Heart right ventricle (tissue), 16 donors: ENCODE data around the gene PRKAG2. TPM values are rescaled to one million over a fixed set of nuclear protein-coding genes. Genes with fewer than 3 reads are reported as not detected.
"Not testable (repeated sequence)": the region's sequence is repeated elsewhere in the genome, so short reads cannot be mapped to it uniquely, and the experiment has no call there.

Experiments used
- ATAC-seq, 8 donors: fragments of 200-7000 bp; cut with Tn5 transposase; one replicate each; pipeline ENCODE4 v1.9.1; 2020; ENCODE audit warnings: mild to moderate bottlenecking in 8 of 8, moderate library complexity in 8 of 8, moderate number of reproducible peaks in 1 of 8
- DNase-seq, 2 donors: peaks; one replicate each; pipeline ENCODE4 v3.0.0-alpha.2; 2020
- H3K27ac ChIP-seq, 10 donors: fragments of 200-600 bp; sonication (generic) in 2 of 10; one replicate each; pipeline versions ENCODE4 v1.5.0 to v1.8.0; 2020 to 2022; ENCODE audit warnings: mild to moderate bottlenecking in 3 of 10
- H3K27me3 ChIP-seq, 7 donors: fragments of 200-600 bp; one replicate each; pipeline ENCODE4 v1.8.0; 2021 to 2022; ENCODE audit warnings: mild to moderate bottlenecking in 2 of 7
- H3K36me3 ChIP-seq, 9 donors: fragments of 200-600 bp; sonication (generic) in 1 of 9; one replicate each; pipeline versions ENCODE4 v1.5.0 to v1.8.0; 2020 to 2022; ENCODE audit warnings: mild to moderate bottlenecking in 2 of 9
- H3K4me1 ChIP-seq, 9 donors: fragments of 200-600 bp; sonication (generic) in 1 of 9; one replicate each; pipeline versions ENCODE4 v1.5.0 to v1.8.0; 2020 to 2022; ENCODE audit warnings: mild to moderate bottlenecking in 4 of 9
- H3K4me3 ChIP-seq, 10 donors: fragments of 200-600 bp; sonication (generic) in 2 of 10; one replicate each; pipeline versions ENCODE4 v1.5.0 to v1.8.0; 2020 to 2022; ENCODE audit warnings: mild to moderate bottlenecking in 7 of 10, moderate library complexity in 2 of 10
- H3K9me3 ChIP-seq, 11 donors: fragments of 200-600 bp in 10 of 11; sonication (generic) in 2 of 11; one replicate each; pipeline versions ENCODE4 v1.5.0 to v1.8.0; 2013 to 2022; ENCODE audit warnings: mild to moderate bottlenecking in 2 of 11, control low read depth in 1 of 11, moderate library complexity in 1 of 11
- WGBS, 2 donors: extraction: QIAGEN DNeasy Blood & Tissue Kit; methylation state at CpG; one replicate each; pipeline ENCODE4 v1.1.7; 2013; ENCODE audit warnings: inconsistent platforms in 1 of 2; 5-methylcytosine and 5-hydroxymethylcytosine counted together
- intact Hi-C, 10 donors: fragments of 100-400 bp; cut with DNase I; formaldehyde crosslinking; loops; one replicate each; pipeline versions ENCODE4 v1.11.1 to v1.14.2; 2022
- polyA plus RNA-seq, 2 donors: library from polyadenylated mRNA; stranded (reverse); fragments of 200-250 nt; gene quantifications; one replicate each; pipeline ENCODE4 v1.2.3, GENCODE V29; 2013
- total RNA-seq, 10 donors: library from RNA; stranded (reverse); fragmentation: NEBNext Ultra II Directional in 3 of 10; extraction: Animal tissue kit (Norgen Biotek cat#: 25700) in 3 of 10; gene quantifications; one replicate each; pipeline versions ENCODE4 v1.2.1 to v1.2.4, GENCODE V29; 2021 to 2023
- TF ChIP-seq, protein P1 (sequence below), 9 donors: fragments of 200-600 bp; sonication (generic) in 2 of 9; IDR thresholded peaks; one replicate each; pipeline versions ENCODE4 v1.5.0 to v1.8.0; 2021 to 2022; ENCODE audit warnings: antibody characterized with exemption in 9 of 9, mild to moderate bottlenecking in 5 of 9, moderate library complexity in 1 of 9
- donor health status: Arrhythmogenic right ventricular cardiomyopathy.
- donor health status: ischemic (EF 13 %, LVEDD 7.1; RV severe dilation, severe dysfunction).
- donor health status: healthy with polysubstance abuse.
- donor health status: DM: no; HTN: yes; CAD: no.
- donor health status: DM: no; HTN: no; CAD: no.
- donor health status: ischemic (EF 25% LVEDD 6.9; RV normal size, moderate dysfunction).
- donor health status: ischemic (EF 25% LVEDD 5.7; RV mildly dilated, moderate dysfunction).
- donor health status: healthy.
- donor health status: DM: yes; HTN: yes; CAD: no.
- donor health status: Ischemic cardiomyopathy.
- donor health status: ischemic (EF 35%, LVEDD 5.7; RV mildly dilated, moderate dysfunction).
- donor health status: nonischemic (EF 11% LVEDD 7.7; RV severe dilation, severe dysfunction).
- donor health status: DM: yes; HTN: yes; CAD: no.
- donor health status: PGD.
- donor health status: ischemic (EF 29% LVEDD 5.4; RV normal size, mild dysfunction).
- donor health status: nonischemic (EF 23%, LVEDD 6.1; RV moderate dilation, normal function).

The PRKAG2 gene
- total and polyA plus RNA-seq, 12 donors = 52.4 to 156 (median 114) TPM

- Histone ChIP-seq H3K4me1 (peaks cover 0 to 14% (median 10%) of the 10 kb centered on the region in 9 donors), H3K27ac (no peak overlapping the region), H3K4me3 (no peak overlapping the region), H3K36me3 (peaks cover 0 to 8% (median 0%) of the 10 kb centered on the region in 9 donors), H3K27me3 (no peaks in the 10 kb centered on the region), H3K9me3 (peaks cover 0 to 22% (median 8%) of the 10 kb centered on the region in 11 donors)
- intact Hi-C loops = no loop called here
- 94 to 97% methylated on average over 8 of the region's 8 CpGs for WGBS, 2 donors
- ATAC-seq = no peak
- no peak for DNase-seq
- TF ChIP-seq, protein P1, sequence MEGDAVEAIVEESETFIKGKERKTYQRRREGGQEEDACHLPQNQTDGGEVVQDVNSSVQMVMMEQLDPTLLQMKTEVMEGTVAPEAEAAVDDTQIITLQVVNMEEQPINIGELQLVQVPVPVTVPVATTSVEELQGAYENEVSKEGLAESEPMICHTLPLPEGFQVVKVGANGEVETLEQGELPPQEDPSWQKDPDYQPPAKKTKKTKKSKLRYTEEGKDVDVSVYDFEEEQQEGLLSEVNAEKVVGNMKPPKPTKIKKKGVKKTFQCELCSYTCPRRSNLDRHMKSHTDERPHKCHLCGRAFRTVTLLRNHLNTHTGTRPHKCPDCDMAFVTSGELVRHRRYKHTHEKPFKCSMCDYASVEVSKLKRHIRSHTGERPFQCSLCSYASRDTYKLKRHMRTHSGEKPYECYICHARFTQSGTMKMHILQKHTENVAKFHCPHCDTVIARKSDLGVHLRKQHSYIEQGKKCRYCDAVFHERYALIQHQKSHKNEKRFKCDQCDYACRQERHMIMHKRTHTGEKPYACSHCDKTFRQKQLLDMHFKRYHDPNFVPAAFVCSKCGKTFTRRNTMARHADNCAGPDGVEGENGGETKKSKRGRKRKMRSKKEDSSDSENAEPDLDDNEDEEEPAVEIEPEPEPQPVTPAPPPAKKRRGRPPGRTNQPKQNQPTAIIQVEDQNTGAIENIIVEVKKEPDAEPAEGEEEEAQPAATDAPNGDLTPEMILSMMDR (IDR thresholded peaks at IDR 0.05) = no peak
Observed at GRCh38 chr7:151581741-151582140, 295.2 kb downstream of the PRKAG2 start.

- whole genome bisulfite sequencing, 2 donors = 97 to 100% methylated on average over 2 of the region's 2 CpGs
- DNase-seq (no peak), ATAC-seq (no peak)
- no peaks in the 10 kb centered on the region for H3K27me3 ChIP-seq
- H3K9me3 ChIP-seq = peaks cover 0 to 22% (median 8%) of the 10 kb centered on the region in 11 donors
- no peaks in the 10 kb centered on the region for H3K4me1 ChIP-seq
- TF ChIP-seq, protein P1 (IDR thresholded peaks at IDR 0.05) = no peak
- peaks cover 0 to 16% (median 0%) of the 10 kb centered on the region in 9 donors for H3K36me3 ChIP-seq
- intact Hi-C loops = loop anchor here in 1 of 10 donors (10.0 kb wide), 1 partner anchor 175 kb away; no protein-coding TSS in a partner anchor
- H3K4me3 ChIP-seq = no peak overlapping the region
- H3K27ac ChIP-seq = no peak overlapping the region
Observed at GRCh38 chr7:151579644-151580043, 297.3 kb downstream of the PRKAG2 start.

DNA sequence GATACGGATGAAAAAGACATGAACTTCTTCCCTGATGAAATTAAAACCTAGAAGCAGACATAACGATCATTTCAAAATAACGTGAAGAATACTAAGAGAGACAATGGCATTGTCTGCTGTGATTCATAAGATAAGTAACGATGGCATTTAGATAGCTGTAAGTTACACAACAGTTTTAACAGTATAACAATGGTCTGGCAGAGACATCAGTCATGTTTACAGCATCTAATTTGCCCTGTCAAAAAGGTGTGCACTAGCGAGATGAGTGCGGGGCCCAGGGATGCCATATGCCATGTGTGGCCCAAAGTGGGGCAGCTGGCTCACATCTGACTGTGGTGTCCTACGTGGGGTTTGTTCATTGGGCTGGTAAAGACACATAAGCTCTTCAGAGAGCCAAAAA lies 301.5 kb downstream of the PRKAG2 start:
- Histone ChIP-seq H3K27ac (no peak overlapping the region), H3K4me1 (no peaks in the 10 kb centered on the region), H3K9me3 (peaks cover 0 to 18% (median 8%) of the 10 kb centered on the region in 11 donors), H3K27me3 (no peaks in the 10 kb centered on the region), H3K36me3 (peaks cover 0 to 35% (median 0%) of the 10 kb centered on the region in 9 donors), H3K4me3 (no peak overlapping the region)
- DNase-seq = no peak
- TF ChIP-seq, protein P1 (IDR thresholded peaks at IDR 0.05) = no peak
- intact Hi-C loops = loop anchor here in 1 of 10 donors (10.0 kb wide), 1 partner anchor 179 kb away; no protein-coding TSS in a partner anchor
- no peak for ATAC-seq
- 85 to 86% methylated on average over 7 of the region's 7 CpGs for WGBS, 2 donors

DNA sequence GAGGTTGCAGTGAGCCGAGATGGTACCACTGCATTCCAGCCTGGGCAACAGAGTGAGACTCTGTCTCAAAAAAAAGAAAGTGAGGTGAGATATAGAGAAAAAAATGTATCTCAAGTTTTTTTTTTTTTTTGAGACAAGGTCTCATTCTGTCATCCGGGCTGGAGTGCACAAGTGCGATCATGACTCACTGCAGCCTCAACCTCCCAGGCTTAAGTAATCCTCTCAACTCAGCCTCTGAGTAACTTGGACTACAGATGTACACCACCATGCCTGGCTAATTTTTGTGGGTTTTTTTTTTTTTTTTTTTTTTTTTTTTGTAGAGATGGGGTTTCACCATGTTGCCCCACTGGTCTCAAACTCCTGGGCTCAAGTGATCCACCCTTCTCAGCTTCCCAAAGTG lies 303.9 kb downstream of the PRKAG2 start:
- H3K36me3 ChIP-seq = peaks cover 0 to 57% (median 11%) of the 10 kb centered on the region in 9 donors
- not testable (repeated sequence) for H3K27me3 ChIP-seq, H3K9me3 ChIP-seq, ATAC-seq, DNase-seq, H3K27ac ChIP-seq, H3K4me1 ChIP-seq, H3K4me3 ChIP-seq
- intact Hi-C loops = loop anchor here in 6 of 10 donors (5.0 to 10.0 kb wide), 4 partner anchors 134 to 189 kb away; no protein-coding TSS in a partner anchor
- WGBS, 2 donors = 95% methylated on average over 3 of the region's 3 CpGs

DNA sequence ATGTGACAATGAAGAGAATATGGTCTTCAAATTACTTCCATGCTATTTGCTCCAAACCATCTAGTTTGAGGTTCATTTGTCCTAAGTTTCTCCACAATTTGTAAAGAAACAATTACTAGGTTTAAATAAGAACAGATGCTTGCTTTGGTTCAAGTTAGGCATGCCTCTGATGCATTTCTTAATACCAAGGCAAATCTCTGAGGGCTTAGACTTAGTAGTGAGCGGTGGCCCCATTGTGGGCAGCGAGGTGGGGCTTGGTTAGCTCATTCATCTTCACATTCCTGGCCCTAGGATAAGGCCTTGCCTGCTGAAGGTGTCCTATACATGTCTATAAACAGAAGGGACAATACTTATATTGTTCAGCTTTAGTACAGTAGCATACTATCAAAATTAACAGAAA lies 304.8 kb downstream of the PRKAG2 start:
- peaks cover 0 to 3% (median 2%) of the 10 kb centered on the region in 9 donors for H3K4me1 ChIP-seq
- intact Hi-C loops = loop anchor here in 6 of 10 donors (5.0 to 10.0 kb wide), 4 partner anchors 135 to 190 kb away; no protein-coding TSS in a partner anchor
- no peaks in the 10 kb centered on the region for H3K9me3 ChIP-seq
- no peak overlapping the region for H3K27ac ChIP-seq
- DNase-seq (no peak), ATAC-seq (no peak)
- H3K36me3 ChIP-seq = peaks cover 0 to 65% (median 11%) of the 10 kb centered on the region in 9 donors
- no peaks in the 10 kb centered on the region for H3K27me3 ChIP-seq
- TF ChIP-seq, protein P1 (IDR thresholded peaks at IDR 0.05) = no peak
- WGBS, 2 donors = 93 to 99% methylated on average over 2 of the region's 2 CpGs
- no peak overlapping the region for H3K4me3 ChIP-seq
